HCT116 (cell line): ENCODE measurements around the gene THOP1. TPM values are rescaled to one million over a fixed set of nuclear protein-coding genes. Genes with fewer than 3 reads are reported as not detected.

ENCODE experiments used
- ATAC-seq: fragments of 200-7000 bp; cut with Tn5 transposase; 2 replicates; pipeline ENCODE4 v1.9.1; 2020; ENCODE audit warnings: mild to moderate bottlenecking, moderate library complexity
- BruUV-seq: library from RNA; stranded (reverse); fragments of 400-500 nt; replicated peaks from 2 replicates; lab custom pipeline; 2021; lab: Mats Ljungman, UMichigan
- CTCF ChIA-PET: fragments of 300-600 bp; sonication (Branson Sonifier 250); formaldehyde crosslinking; loops from one replicate; lab custom pipeline; 2021; ENCODE audit warnings: antibody characterized with exemption; lab: Charles Lee
- POLR2A ChIA-PET: fragments of 300-600, 350-600 bp; sonication (Branson Sonifier 250); formaldehyde crosslinking; loops from one replicate; lab custom pipeline; 2021; ENCODE audit warnings: antibody characterized with exemption; lab: Charles Lee
- RAD21 ChIA-PET, 2 experiments: fragments of 300-600 bp; sonication (Branson Sonifier 250); formaldehyde crosslinking; loops; one replicate each; lab custom pipeline; 2023; ENCODE audit warnings: low total read pairs in 2 of 2; ENCODE audit not compliant: uncharacterized antibody in 2 of 2, unreplicated experiment in 2 of 2, low non-redundant PET in 1 of 2; lab: Charles Lee
- DNase-seq: peaks from one replicate; pipeline ENCODE4 v3.0.0-alpha.2; 2010; ENCODE audit warnings: low read depth, low spot score
- H2AFZ ChIP-seq: fragments of 200-600 bp; shearing (Covaris generic), sonication (generic); 2 replicates; pipeline ENCODE4 v1.6.1; 2017; ENCODE audit warnings: low read depth, mixed run types, mixed read lengths, antibody characterized with exemption, low read length; ENCODE audit not compliant: poor library complexity, severe bottlenecking
- H3K27ac ChIP-seq: 2 replicates; pipeline ENCODE4 v1.5.1; 2012; ENCODE audit warnings: low read depth, low read length
- H3K27me3 ChIP-seq: fragments of 200-600 bp; sonication (generic); 2 replicates; pipeline ENCODE4 v1.6.1; 2016; ENCODE audit warnings: mixed run types, low read length, mixed read lengths; ENCODE audit not compliant: insufficient read depth
- H3K36me3 ChIP-seq, 2 experiments: fragments of 200-500 bp in 1 of 2; fragments of 200-600 bp in 1 of 2; sonication (Bioruptor generic) in 1 of 2; sonication (generic) in 1 of 2; 2 replicates each; pipeline versions ENCODE4 v1.5.1 to v1.6.1; 2014 to 2016; ENCODE audit warnings: low read length in 2 of 2, inconsistent platforms in 1 of 2, mixed read lengths in 1 of 2, mixed run types in 1 of 2; ENCODE audit not compliant: insufficient read depth in 2 of 2, control insufficient read depth in 1 of 2
- H3K4me1 ChIP-seq, 2 experiments: fragments of 200-600 bp in 1 of 2; sonication (generic) in 1 of 2; 2 replicates each; pipeline versions ENCODE4 v1.5.1 to v1.6.1; 2012 to 2017; ENCODE audit warnings: low read length in 2 of 2, inconsistent platforms in 1 of 2, mild to moderate bottlenecking in 1 of 2, mixed read lengths in 1 of 2, mixed run types in 1 of 2, moderate library complexity in 1 of 2; ENCODE audit not compliant: insufficient read depth in 2 of 2, control insufficient read depth in 1 of 2
- H3K4me2 ChIP-seq: fragments of 200-600 bp; sonication (generic); 2 replicates; pipeline ENCODE4 v1.6.1; 2017; ENCODE audit warnings: mixed run types, low read length, mixed read lengths
- H3K4me3 ChIP-seq, 2 experiments: fragments of 200-600 bp in 1 of 2; sonication (generic) in 1 of 2; replicated peaks in 1 of 2; 2 replicates each; pipeline ENCODE4 v1.5.1; 2011 to 2016; ENCODE audit warnings: low read length in 2 of 2, control low read depth in 1 of 2, low read depth in 1 of 2, mild to moderate bottlenecking in 1 of 2, mixed read lengths in 1 of 2, mixed run types in 1 of 2
- H3K79me2 ChIP-seq: fragments of 200-600 bp; sonication (generic); 2 replicates; pipeline ENCODE4 v1.6.1; 2017; ENCODE audit warnings: mild to moderate bottlenecking, mixed run types, low read length, moderate library complexity, mixed read lengths; ENCODE audit not compliant: insufficient read depth
- H3K9ac ChIP-seq: fragments of 200-600 bp; sonication (generic); 2 replicates; pipeline ENCODE4 v1.6.1; 2016; ENCODE audit warnings: low read length, mixed read lengths
- H3K9me2 ChIP-seq: fragments of 200-600 bp; sonication (generic), shearing (Covaris generic); 2 replicates; pipeline ENCODE4 v1.6.1; 2017; ENCODE audit warnings: mixed run types, mild to moderate bottlenecking, moderate library complexity; ENCODE audit not compliant: insufficient read depth
- H3K9me3 ChIP-seq, 2 experiments: fragments of 200-500 bp in 1 of 2; fragments of 200-600 bp in 1 of 2; sonication (Bioruptor generic) in 1 of 2; sonication (generic) in 1 of 2; 2 replicates each; pipeline ENCODE4 v1.6.1; 2014 to 2017; ENCODE audit warnings: low read length in 2 of 2, mixed read lengths in 2 of 2, inconsistent platforms in 1 of 2, low read depth in 1 of 2, mild to moderate bottlenecking in 1 of 2, mixed run types in 1 of 2, moderate library complexity in 1 of 2; ENCODE audit not compliant: control insufficient read depth in 1 of 2, insufficient read depth in 1 of 2
- H4K20me1 ChIP-seq: fragments of 200-600 bp; sonication (generic), shearing (Covaris generic); 2 replicates; pipeline ENCODE4 v1.6.1; 2017; ENCODE audit warnings: mixed run types, mild to moderate bottlenecking, moderate library complexity; ENCODE audit not compliant: insufficient read depth
- CEBPB ChIP-seq: IDR thresholded peaks from 2 replicates; pipeline ENCODE4 v1.6.1; 2012; ENCODE audit warnings: low read depth
- EGR1 ChIP-seq: IDR thresholded peaks from 2 replicates; pipeline ENCODE4 v1.6.1; 2012; ENCODE audit warnings: low read depth
- EZH2 ChIP-seq: fragments of 200-600 bp; sonication (generic); IDR thresholded peaks from 2 replicates; pipeline ENCODE4 v1.6.1; 2017; ENCODE audit warnings: antibody characterized with exemption, mixed run types
- POLR2AphosphoS5 ChIP-seq: IDR thresholded peaks from 2 replicates; pipeline ENCODE4 v1.6.1; 2011; ENCODE audit warnings: mild to moderate bottlenecking, low read depth, low read length, moderate library complexity
- RAD21 ChIP-seq: IDR thresholded peaks from 2 replicates; pipeline ENCODE4 v1.6.1; 2012; ENCODE audit warnings: low read depth, mild to moderate bottlenecking
- SP1 ChIP-seq: IDR thresholded peaks from 2 replicates; pipeline ENCODE4 v1.6.1; 2012; ENCODE audit warnings: low read depth
- YY1 ChIP-seq: IDR thresholded peaks from 2 replicates; pipeline ENCODE4 v1.6.1; 2011; ENCODE audit warnings: low read length, low read depth, moderate library complexity, mild to moderate bottlenecking; ENCODE audit not compliant: insufficient replicate concordance; ENCODE audit errors: extremely low read depth
- ZFX ChIP-seq: fragments of 450-650 bp; IDR thresholded peaks from 2 replicates; pipeline ENCODE4 v1.6.1; 2017
- intact Hi-C: fragments of 100-400 bp; cut with micrococcal nuclease; formaldehyde crosslinking; loops from 2 replicates; pipeline ENCODE4 v1.10.0; 2022
- total RNA-seq: library from RNA; stranded (reverse); gene quantifications from one replicate; pipeline ENCODE4 v1.2.1, GENCODE V29; 2021; ENCODE audit not compliant: unreplicated experiment
- TF ChIP-seq, protein P1 (sequence below): IDR thresholded peaks from 2 replicates; pipeline ENCODE4 v1.6.1; 2012
- TF ChIP-seq, protein P2 (sequence below): IDR thresholded peaks from 2 replicates; pipeline ENCODE4 v1.6.1; 2011; ENCODE audit warnings: mild to moderate bottlenecking, low read length, moderate library complexity; ENCODE audit not compliant: insufficient replicate concordance; ENCODE audit errors: extremely low read depth
- TF ChIP-seq, protein P3 (sequence below): IDR thresholded peaks from 2 replicates; pipeline ENCODE4 v1.6.1; 2012; ENCODE audit warnings: low read depth

Gene THOP1
- total RNA-seq, 1 experiment from 2014 or later, result 201 TPM

DNA sequence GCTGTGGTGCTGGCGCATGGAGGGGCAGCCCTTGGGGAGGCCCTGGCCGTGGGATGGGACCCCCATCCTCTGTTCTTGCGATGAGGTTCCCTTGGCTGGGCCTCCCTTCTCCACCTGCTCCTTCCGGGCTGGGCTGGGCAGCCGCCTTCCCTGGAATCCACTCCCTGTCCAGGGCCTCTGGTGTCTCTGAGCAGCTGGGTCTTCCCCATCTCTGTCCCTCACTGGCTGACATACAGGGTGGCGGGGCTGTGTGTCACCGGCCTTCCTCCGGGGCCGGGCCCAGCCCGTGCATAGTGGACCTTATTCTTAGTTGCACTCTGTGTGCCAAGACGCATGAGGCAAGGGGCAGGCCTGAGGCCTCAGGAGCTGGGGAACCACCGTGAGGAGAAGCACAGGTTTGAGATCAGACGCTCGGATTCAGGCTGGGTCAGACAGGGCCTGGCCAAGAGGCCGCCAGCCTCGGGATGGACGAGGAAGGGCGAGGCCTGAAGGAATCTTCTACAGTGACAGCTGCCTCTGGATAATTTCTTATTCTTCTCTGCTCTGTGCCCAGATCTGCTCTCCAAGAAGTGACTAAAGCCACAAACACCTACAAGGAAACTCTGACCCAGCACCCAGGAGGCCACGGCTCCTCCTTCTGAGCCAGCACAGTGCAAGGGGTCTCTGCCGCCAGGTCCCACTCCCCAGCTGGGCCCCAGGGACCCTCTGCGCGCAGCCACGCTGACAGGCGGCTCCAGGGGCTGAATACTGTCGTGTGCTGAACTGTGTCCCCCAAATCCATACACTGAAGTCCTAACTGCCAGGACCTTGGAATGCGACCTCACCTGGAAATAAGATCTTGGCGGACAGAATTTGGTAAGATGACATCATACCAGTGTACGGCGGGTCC, 13.3 kb upstream of the THOP1 start:
- DNase-seq, result no peak
- Histone ChIP-seq H3K36me3 (peaks cover 6 to 13% of the 10 kb centered on the region in 2 experiments; a peak in 3 of 4 replicates), H3K27ac (no peak overlapping the region; the same call in 1 of the 2 replicates), H3K4me3 (no peak overlapping the region), H3K27me3 (no peaks in the 10 kb centered on the region), H3K9me2 (no peaks in the 10 kb centered on the region), H3K79me2 (peaks cover 87% of the 10 kb centered on the region), H2AFZ (no peak overlapping the region), H3K4me1 (no peaks in the 10 kb centered on the region), H3K9me3 (no peaks in the 10 kb centered on the region), H3K9ac (no peak overlapping the region), H4K20me1 (no peaks in the 10 kb centered on the region; the same call in 1 of the 2 replicates), H3K4me2 (no peak overlapping the region)
- TF ChIP-seq POLR2AphosphoS5, result no peak
- ChIA-PET POLR2A (no interaction called here), CTCF (no interaction called here), RAD21 (no interaction called here)
- ATAC-seq, result no peak
- intact Hi-C loops, result no loop called here
- BruUV-seq, result no TSS peak

DNA sequence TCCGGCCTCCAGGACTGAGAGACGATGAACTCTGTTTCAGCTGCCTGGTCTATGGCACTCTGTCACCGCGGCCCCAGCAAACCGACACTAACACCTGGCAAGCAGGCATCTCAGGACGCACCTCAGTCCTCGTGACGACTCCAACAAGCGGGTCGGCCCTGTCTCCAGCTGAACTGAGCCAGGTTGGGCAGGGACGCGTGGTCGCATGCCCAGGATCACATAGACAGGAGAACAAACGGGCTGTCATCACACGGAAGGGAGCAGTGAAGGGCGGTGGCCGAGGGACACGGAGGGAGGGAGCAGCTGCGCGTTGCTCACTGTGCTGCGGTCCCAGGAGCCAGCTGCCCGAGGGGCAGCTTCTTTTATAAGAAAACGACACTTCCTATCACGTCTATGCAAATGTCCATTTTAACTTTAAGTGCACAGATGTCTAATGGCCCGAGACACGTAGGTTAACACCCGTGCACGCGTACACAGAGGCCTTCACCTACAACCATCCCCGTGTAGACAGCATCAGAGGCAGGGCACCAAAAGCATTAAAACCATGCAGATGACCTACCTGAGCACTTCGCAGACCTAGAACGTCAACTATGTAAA, 11.1 kb upstream of the THOP1 start:
- ChIA-PET CTCF (no interaction called here), POLR2A (no interaction called here), RAD21 (no interaction called here)
- ATAC-seq (no peak), DNase-seq (no peak)
- Histone ChIP-seq H3K9me2 (no peaks in the 10 kb centered on the region), H3K9ac (no peak overlapping the region), H2AFZ (no peak overlapping the region), H4K20me1 (no peaks in the 10 kb centered on the region; the same call in 1 of the 2 replicates), H3K4me3 (no peak overlapping the region), H3K36me3 (peaks cover 5 to 25% of the 10 kb centered on the region in 2 experiments; a peak in 2 of 4 replicates), H3K27ac (no peak overlapping the region), H3K4me1 (no peaks in the 10 kb centered on the region), H3K4me2 (no peak overlapping the region), H3K79me2 (peaks cover 90% of the 10 kb centered on the region), H3K9me3 (no peaks in the 10 kb centered on the region), H3K27me3 (no peaks in the 10 kb centered on the region)
- BruUV-seq, result no TSS peak
- TF ChIP-seq, protein P1, sequence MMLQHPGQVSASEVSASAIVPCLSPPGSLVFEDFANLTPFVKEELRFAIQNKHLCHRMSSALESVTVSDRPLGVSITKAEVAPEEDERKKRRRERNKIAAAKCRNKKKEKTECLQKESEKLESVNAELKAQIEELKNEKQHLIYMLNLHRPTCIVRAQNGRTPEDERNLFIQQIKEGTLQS, result no peak
- TF ChIP-seq RAD21 (no peak), POLR2AphosphoS5 (no peak), EZH2 (no peak), EGR1 (no peak), CEBPB (no peak), ZFX (no peak), SP1 (no peak), YY1 (no peak)
- TF ChIP-seq, protein P2, sequence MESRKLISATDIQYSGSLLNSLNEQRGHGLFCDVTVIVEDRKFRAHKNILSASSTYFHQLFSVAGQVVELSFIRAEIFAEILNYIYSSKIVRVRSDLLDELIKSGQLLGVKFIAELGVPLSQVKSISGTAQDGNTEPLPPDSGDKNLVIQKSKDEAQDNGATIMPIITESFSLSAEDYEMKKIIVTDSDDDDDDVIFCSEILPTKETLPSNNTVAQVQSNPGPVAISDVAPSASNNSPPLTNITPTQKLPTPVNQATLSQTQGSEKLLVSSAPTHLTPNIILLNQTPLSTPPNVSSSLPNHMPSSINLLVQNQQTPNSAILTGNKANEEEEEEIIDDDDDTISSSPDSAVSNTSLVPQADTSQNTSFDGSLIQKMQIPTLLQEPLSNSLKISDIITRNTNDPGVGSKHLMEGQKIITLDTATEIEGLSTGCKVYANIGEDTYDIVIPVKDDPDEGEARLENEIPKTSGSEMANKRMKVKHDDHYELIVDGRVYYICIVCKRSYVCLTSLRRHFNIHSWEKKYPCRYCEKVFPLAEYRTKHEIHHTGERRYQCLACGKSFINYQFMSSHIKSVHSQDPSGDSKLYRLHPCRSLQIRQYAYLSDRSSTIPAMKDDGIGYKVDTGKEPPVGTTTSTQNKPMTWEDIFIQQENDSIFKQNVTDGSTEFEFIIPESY, result no peak
- TF ChIP-seq, protein P3, sequence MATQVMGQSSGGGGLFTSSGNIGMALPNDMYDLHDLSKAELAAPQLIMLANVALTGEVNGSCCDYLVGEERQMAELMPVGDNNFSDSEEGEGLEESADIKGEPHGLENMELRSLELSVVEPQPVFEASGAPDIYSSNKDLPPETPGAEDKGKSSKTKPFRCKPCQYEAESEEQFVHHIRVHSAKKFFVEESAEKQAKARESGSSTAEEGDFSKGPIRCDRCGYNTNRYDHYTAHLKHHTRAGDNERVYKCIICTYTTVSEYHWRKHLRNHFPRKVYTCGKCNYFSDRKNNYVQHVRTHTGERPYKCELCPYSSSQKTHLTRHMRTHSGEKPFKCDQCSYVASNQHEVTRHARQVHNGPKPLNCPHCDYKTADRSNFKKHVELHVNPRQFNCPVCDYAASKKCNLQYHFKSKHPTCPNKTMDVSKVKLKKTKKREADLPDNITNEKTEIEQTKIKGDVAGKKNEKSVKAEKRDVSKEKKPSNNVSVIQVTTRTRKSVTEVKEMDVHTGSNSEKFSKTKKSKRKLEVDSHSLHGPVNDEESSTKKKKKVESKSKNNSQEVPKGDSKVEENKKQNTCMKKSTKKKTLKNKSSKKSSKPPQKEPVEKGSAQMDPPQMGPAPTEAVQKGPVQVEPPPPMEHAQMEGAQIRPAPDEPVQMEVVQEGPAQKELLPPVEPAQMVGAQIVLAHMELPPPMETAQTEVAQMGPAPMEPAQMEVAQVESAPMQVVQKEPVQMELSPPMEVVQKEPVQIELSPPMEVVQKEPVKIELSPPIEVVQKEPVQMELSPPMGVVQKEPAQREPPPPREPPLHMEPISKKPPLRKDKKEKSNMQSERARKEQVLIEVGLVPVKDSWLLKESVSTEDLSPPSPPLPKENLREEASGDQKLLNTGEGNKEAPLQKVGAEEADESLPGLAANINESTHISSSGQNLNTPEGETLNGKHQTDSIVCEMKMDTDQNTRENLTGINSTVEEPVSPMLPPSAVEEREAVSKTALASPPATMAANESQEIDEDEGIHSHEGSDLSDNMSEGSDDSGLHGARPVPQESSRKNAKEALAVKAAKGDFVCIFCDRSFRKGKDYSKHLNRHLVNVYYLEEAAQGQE, result no peak
- intact Hi-C loops, result no loop called here
